GM19455 (cell line): ENCODE measurements around the gene OSR1.
"Not testable (repeated sequence)": the region's sequence is repeated elsewhere in the genome, so short reads cannot be mapped to it uniquely, and the experiment has no call there.

Source experiments
- ATAC-seq: cut with Tn5 transposase; IDR thresholded peaks from one replicate; pipeline ENCODE4 v1.9.1; 2021; ENCODE audit not compliant: unreplicated experiment

Gene OSR1

GRCh38 chr2:19358242-19359020 is at the start of gene OSR1:
OSR1 (minus strand) TSS chr2:19358623; CDS start chr2:19353805, 4,818 bp downstream.
- ATAC-seq: no peak

GRCh38 chr2:19403785-19404184 is 45.4 kb upstream of the OSR1 start:
- no peak for ATAC-seq

- ATAC-seq: no peak
Observed at GRCh38 chr2:19392191-19392590, 33.8 kb upstream of the OSR1 start.

GRCh38 chr2:19389469-19389868 is 31.0 kb upstream of the OSR1 start:
- ATAC-seq: not testable (repeated sequence)

- no peak for ATAC-seq
Observed at GRCh38 chr2:19380532-19380931, 22.1 kb upstream of the OSR1 start.

- ATAC-seq: no peak
Observed at GRCh38 chr2:19378939-19379338, 20.5 kb upstream of the OSR1 start.

- no peak for ATAC-seq
Observed at GRCh38 chr2:19377717-19378116, 19.3 kb upstream of the OSR1 start.

GRCh38 chr2:19373352-19373751 is 14.9 kb upstream of the OSR1 start:
- no peak for ATAC-seq

- ATAC-seq: no peak
Observed at GRCh38 chr2:19371996-19372582, 13.7 kb upstream of the OSR1 start.

- no peak for ATAC-seq
Observed at GRCh38 chr2:19369341-19369955, 11.0 kb upstream of the OSR1 start.

GRCh38 chr2:19368760-19369159 is 10.3 kb upstream of the OSR1 start:
- ATAC-seq: no peak

- ATAC-seq: no peak
Observed at GRCh38 chr2:19367326-19367725, 8.9 kb upstream of the OSR1 start.

GRCh38 chr2:19365126-19365525 is 6.7 kb upstream of the OSR1 start:
- ATAC-seq: no peak

- ATAC-seq: no peak
Observed at GRCh38 chr2:19364014-19364413, 5.6 kb upstream of the OSR1 start.

GRCh38 chr2:19363474-19363778 is 5.0 kb upstream of the OSR1 start:
- ATAC-seq: no peak

- peak; percentile 46 for ATAC-seq
Observed at GRCh38 chr2:19362755-19363473, 4.5 kb upstream of the OSR1 start.

- ATAC-seq: no peak
Observed at GRCh38 chr2:19362094-19362754, 3.8 kb upstream of the OSR1 start.

- no peak for ATAC-seq
Observed at GRCh38 chr2:19361325-19361990, 3.0 kb upstream of the OSR1 start.

- ATAC-seq: no peak
Observed at GRCh38 chr2:19360966-19361321, 2.5 kb upstream of the OSR1 start.

GRCh38 chr2:19360266-19360965 is 2.0 kb upstream of the OSR1 start:
- no peak for ATAC-seq
